ENCODE measurements around the gene KLHDC7B. TPM values are rescaled to one million over a fixed set of nuclear protein-coding genes. Genes with fewer than 3 reads are reported as not detected.
"Not testable (repeated sequence)": the region's sequence is repeated elsewhere in the genome, so short reads cannot be mapped to it uniquely, and the experiment has no call there.

KLHDC7B gene
- polyA plus RNA-seq, 3 donors, result 0.10 to 0.50 (median 0.15) TPM

GRCh38 chr22:50513175-50513574 is 32.5 kb upstream of the KLHDC7B start:
- no peak for DNase-seq (ENCODE audit: extremely low read depth in 1 of 11, low read depth in 9 of 11, low spot score in 4 of 11)

DNA sequence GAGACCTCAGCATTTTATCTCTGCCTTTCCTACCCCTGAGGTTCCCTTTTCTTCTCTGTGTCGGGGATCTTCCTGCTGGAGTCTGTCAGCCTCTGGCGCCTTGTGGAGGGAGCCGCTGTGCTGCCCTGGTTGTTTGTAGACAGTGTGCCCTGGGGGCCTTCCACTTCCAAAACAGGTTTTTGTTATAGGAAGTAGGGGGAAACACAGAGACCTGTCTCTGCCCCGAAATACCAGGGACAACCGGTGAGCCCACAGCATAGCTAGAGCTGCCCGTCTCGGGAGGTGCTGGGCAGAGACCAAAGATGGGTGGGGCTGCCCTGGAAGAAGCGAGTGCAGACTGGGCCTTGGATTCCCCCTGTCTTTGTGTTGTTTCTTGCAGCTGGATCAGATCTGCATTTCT is 29.6 kb upstream of the KLHDC7B start:
- DNase-seq (ENCODE audit: extremely low read depth in 1 of 11, low read depth in 9 of 11, low spot score in 4 of 11), result no peak

DNA sequence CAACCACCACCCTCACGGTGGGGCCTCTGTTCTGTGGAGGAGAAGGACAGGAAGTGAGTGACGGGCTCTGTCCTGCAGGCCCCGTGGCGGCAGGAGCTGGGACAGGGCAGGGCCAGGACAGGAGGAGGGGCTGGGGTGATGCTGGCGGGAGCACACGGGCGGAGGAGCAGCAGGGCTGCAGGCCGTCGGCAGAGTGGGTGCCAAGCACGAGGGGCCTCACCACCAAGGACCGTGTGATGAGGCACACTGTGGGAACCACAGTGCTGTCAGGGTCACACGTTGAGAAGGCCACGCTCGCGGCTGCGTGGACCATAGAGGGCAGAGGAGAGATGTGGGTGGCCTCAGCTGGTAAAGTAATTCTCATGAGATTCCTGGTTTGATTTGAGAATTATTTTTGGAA is 28.8 kb upstream of the KLHDC7B start:
- DNase-seq (ENCODE audit: extremely low read depth in 1 of 11, low read depth in 9 of 11, low spot score in 4 of 11), result no peak

DNA sequence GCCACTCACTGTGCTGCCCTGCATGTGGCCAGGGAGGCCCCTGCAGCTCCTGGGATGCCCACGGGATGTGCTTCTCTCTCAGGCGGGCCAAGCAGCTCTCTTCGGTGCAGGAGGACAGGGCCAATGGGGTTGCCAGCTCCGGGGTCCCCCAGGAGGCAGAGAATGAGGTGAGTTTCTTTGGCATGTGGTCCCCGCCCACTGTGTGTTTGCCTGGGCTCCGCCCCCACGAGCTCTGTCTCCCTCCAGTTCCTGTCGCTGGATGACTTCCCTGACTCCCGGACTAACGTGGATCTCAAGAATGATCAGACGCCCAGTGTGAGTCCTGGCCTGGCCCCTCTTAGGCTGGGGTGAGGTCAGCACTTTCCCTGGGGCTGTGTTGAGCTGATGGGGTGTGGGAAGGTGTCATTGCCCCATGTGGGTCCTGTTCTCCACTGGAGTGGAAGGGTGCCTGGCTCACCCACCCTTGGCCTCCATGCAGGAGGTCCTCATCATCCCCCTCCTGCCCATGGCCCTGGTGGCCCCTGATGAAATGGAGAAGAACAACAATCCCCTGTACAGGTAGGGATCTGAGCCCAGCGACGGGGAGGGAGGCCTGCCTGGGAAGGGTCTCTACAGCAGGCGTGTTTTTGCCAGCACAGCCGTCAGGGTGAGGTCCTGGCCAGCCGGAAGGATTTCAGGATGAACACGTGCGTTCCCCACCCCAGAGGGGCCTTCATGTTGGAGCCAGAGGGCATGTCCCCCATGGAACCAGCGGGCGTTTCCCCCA is 28.0 kb upstream of the KLHDC7B start:
- DNase-seq (ENCODE audit: extremely low read depth in 1 of 11, low read depth in 9 of 11, low spot score in 4 of 11), result no peak

- no peak for DNase-seq (ENCODE audit: extremely low read depth in 1 of 11, low read depth in 9 of 11, low spot score in 4 of 11)
Observed at GRCh38 chr22:50518606-50519005, 27.1 kb upstream of the KLHDC7B start.

GRCh38 chr22:50519151-50519550 is 26.5 kb upstream of the KLHDC7B start:
- no peak for DNase-seq (ENCODE audit: extremely low read depth in 1 of 11, low read depth in 9 of 11, low spot score in 4 of 11)

- DNase-seq (ENCODE audit: extremely low read depth in 1 of 11, low read depth in 9 of 11, low spot score in 4 of 11), result not testable (repeated sequence)
Observed at GRCh38 chr22:50520184-50520583, 25.5 kb upstream of the KLHDC7B start.

GRCh38 chr22:50520826-50521453 is 24.8 kb upstream of the KLHDC7B start:
- DNase-seq (ENCODE audit: extremely low read depth in 1 of 11, low read depth in 9 of 11, low spot score in 4 of 11), result no peak

DNA sequence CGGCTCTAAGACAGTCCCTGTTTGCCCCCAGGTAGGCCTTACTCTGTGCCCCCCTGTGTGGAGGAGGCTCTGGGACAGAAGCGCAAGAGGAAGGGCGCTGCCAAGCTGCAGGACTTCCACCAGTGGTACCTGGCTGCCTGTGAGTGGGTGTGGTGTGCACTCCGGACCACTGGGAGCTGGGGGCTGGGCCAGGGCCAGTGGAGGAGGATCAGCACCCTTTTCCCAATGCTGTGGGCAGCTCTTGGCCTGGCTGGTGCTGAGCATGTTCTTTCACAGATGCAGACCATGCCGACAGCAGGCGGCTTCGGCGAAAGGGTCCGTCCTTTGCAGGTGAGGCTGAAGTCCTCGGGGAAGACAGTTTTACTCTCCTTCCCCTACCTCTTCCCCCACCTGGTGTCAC is 24.0 kb upstream of the KLHDC7B start:
- no peak for DNase-seq (ENCODE audit: extremely low read depth in 1 of 11, low read depth in 9 of 11, low spot score in 4 of 11)

DNA sequence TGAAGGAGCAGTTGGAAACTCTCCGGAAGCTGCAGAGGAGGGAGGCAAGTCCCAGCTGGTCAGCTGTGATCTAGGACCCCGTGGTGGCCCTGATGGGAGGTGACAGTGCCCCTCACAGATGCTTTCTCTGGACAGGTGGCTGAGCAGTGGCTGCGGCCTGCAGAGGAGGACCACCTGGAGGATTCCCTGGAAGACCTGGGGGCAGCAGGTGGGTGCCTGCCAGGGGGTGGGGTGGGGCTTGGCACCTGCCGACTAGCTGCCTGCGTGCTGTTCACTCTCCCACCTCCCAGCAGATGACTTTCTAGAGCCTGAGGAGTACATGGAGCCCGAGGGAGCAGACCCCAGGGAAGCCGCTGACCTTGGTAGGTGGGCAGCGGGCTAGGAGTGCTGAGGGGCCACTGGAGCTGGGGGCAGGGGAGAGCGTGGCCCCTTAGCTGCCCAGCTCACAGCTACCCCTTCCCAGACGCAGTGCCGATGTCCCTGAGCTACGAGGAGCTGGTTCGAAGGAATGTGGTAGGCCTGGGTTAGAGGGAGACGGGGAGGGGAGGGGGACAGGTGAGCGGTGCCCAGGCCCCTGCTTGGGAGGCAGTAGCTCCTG is 23.4 kb upstream of the KLHDC7B start:
- DNase-seq (ENCODE audit: extremely low read depth in 1 of 11, low read depth in 9 of 11, low spot score in 4 of 11), result no peak

GRCh38 chr22:50522806-50523438 is 22.8 kb upstream of the KLHDC7B start:
- no peak for DNase-seq (ENCODE audit: extremely low read depth in 1 of 11, low read depth in 9 of 11, low spot score in 4 of 11)

GRCh38 chr22:50523458-50523805 is 22.3 kb upstream of the KLHDC7B start:
- DNase-seq (ENCODE audit: extremely low read depth in 1 of 11, low read depth in 9 of 11, low spot score in 4 of 11), result no peak

- DNase-seq (ENCODE audit: extremely low read depth in 1 of 11, low read depth in 9 of 11, low spot score in 4 of 11), result no peak
Observed at GRCh38 chr22:50523806-50524675, 21.7 kb upstream of the KLHDC7B start.

GRCh38 chr22:50524676-50525103 is 21.0 kb upstream of the KLHDC7B start:
- DNase-seq (ENCODE audit: extremely low read depth in 1 of 11, low read depth in 9 of 11, low spot score in 4 of 11), result no peak

DNA sequence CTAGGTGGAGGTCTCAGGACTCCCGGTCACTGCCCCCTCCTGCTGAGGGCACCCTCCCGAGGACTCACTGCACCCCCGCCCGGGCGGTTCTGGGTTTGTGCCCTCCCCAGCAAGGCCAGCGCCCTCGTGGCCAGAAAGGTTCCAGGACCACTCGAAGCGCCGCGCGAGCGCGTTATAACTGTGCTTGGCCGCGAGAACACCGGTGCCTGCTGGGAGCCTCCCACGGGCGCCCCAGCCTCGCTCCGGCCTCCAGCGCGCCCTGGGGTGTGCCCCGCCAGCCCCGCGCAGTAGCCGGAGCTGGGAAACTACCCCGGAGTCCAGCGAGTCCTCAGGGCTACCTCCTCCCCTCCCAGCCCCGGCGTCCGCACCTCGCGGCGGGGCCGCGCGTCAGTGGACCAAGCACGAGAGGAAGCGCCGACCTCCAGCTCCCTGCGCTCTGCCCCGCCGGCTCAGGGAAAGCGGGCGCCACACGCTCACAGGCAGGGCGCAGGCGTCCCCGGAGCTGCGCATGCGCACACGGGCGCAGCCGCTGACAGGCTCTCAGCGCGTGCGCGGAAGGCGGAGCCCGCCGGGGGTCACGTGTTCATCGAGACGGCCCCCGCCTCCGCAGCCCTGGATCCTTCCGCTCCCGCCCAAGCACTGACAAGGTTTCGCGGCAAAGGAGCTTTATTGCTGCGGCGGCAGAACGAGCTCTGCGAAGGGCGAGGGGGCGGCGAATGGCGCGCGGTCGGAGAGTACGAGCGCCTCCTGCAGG is 20.4 kb upstream of the KLHDC7B start, which contains the start of gene SCO2:
TSS of gene SCO2 (minus strand) at position 495 of the 754 bp plus-strand sequence. CDS start 1,187 bp downstream, outside the sequence.
- DNase-seq (ENCODE audit: extremely low read depth in 1 of 11, low read depth in 9 of 11, low spot score in 4 of 11), result peak; percentile 94 to 99 (median 95)

GRCh38 chr22:50525858-50526107 is 19.9 kb upstream of the KLHDC7B start:
- no peak for DNase-seq (ENCODE audit: extremely low read depth in 1 of 11, low read depth in 9 of 11, low spot score in 4 of 11)

- peak in 6 of 11 donors; percentile 43 to 67 (median 64) for DNase-seq (ENCODE audit: extremely low read depth in 1 of 11, low read depth in 9 of 11, low spot score in 4 of 11)
Observed at GRCh38 chr22:50526108-50526833, 19.4 kb upstream of the KLHDC7B start.
